RCC 7860 (cell line): ENCODE results near the gene TAOK1.

ENCODE experiments used
- DNase-seq: peaks from one replicate; pipeline ENCODE4 v3.0.0-alpha.2; 2015; ENCODE audit warnings: low spot score
- FAIRE-seq: peaks from 2 replicates; lab custom pipeline; 2012; peaks lifted over from hg19 to GRCh38; lab: Jason Lieb, UNC

TAOK1 gene

GRCh38 chr17:29376667-29377270 lies 13.4 kb upstream of the TAOK1 start:
- peak; percentile 41 for DNase-seq
- peak; percentile 2 for FAIRE-seq

- DNase-seq: no peak
- FAIRE-seq: no peak
Observed at GRCh38 chr17:29378500-29378899, 11.7 kb upstream of the TAOK1 start.

GRCh38 chr17:29379084-29379991 lies 10.8 kb upstream of the TAOK1 start:
- DNase-seq: no peak
- FAIRE-seq: no peak

GRCh38 chr17:29383686-29384085 lies 6.5 kb upstream of the TAOK1 start:
- DNase-seq: no peak
- no peak for FAIRE-seq

GRCh38 chr17:29384901-29385300 lies 5.3 kb upstream of the TAOK1 start:
- FAIRE-seq (no peak), DNase-seq (peak; percentile 20)

- DNase-seq (no peak), FAIRE-seq (no peak)
Observed at GRCh38 chr17:29386760-29387159, 3.4 kb upstream of the TAOK1 start.

GRCh38 chr17:29388937-29389336 lies 1.2 kb upstream of the TAOK1 start:
- DNase-seq (no peak), FAIRE-seq (no peak)

- no peak for DNase-seq
Observed at GRCh38 chr17:29390851-29391631, 878 bp downstream of the TAOK1 start.

GRCh38 chr17:29393436-29393835 lies 3.3 kb downstream of the TAOK1 start:
- no peak for FAIRE-seq
- no peak for DNase-seq

More at GRCh38 chr17:29390851-29391631, 878 bp downstream of the TAOK1 start:
- no peak for FAIRE-seq

GRCh38 chr17:29394761-29395160 lies 4.6 kb downstream of the TAOK1 start:
- DNase-seq (no peak), FAIRE-seq (no peak)

- DNase-seq (no peak), FAIRE-seq (no peak)
Observed at GRCh38 chr17:29396066-29396465, 5.9 kb downstream of the TAOK1 start.

- DNase-seq (no peak), FAIRE-seq (no peak)
Observed at GRCh38 chr17:29399634-29400033, 9.5 kb downstream of the TAOK1 start.

GRCh38 chr17:29400818-29401217 lies 10.7 kb downstream of the TAOK1 start:
- FAIRE-seq (no peak), DNase-seq (no peak)

- FAIRE-seq (no peak), DNase-seq (no peak)
Observed at GRCh38 chr17:29401258-29401657, 11.1 kb downstream of the TAOK1 start.

GRCh38 chr17:29407856-29408255 lies 17.7 kb downstream of the TAOK1 start:
- no peak for FAIRE-seq
- DNase-seq: no peak

GRCh38 chr17:29409963-29410362 lies 19.8 kb downstream of the TAOK1 start:
- DNase-seq (no peak), FAIRE-seq (no peak)

GRCh38 chr17:29412780-29413565 lies 22.8 kb downstream of the TAOK1 start:
- DNase-seq: peak; percentile 29
- peak; percentile 69 for FAIRE-seq

- no peak for DNase-seq
- FAIRE-seq: no peak
Observed at GRCh38 chr17:29420128-29420527, 30.0 kb downstream of the TAOK1 start.

GRCh38 chr17:29430275-29430674 lies 40.1 kb downstream of the TAOK1 start:
- DNase-seq (no peak), FAIRE-seq (no peak)

GRCh38 chr17:29433541-29433940 lies 43.4 kb downstream of the TAOK1 start:
- FAIRE-seq: no peak
- no peak for DNase-seq

- no peak for FAIRE-seq
Observed at GRCh38 chr17:29434550-29434949, 44.4 kb downstream of the TAOK1 start.

More at GRCh38 chr17:29434550-29434949, 44.4 kb downstream of the TAOK1 start:
- DNase-seq: no peak
